PC-9 (cell line): ENCODE measurements around the gene GJC3.

Experiments used
- EZH2 ChIP-seq: fragments of 200-600 bp; sonication (generic); IDR thresholded peaks from 2 replicates; pipeline ENCODE4 v1.8.0; 2017; ENCODE audit warnings: antibody characterized with exemption, low read depth
- TF ChIP-seq, protein P1 (sequence below): fragments of 200-600 bp; sonication (generic); conservative IDR thresholded peaks from 2 replicates; pipeline ENCODE4 v1.6.1; 2017; ENCODE audit warnings: mixed run types, antibody characterized with exemption, mild to moderate bottlenecking, moderate library complexity

DNA sequence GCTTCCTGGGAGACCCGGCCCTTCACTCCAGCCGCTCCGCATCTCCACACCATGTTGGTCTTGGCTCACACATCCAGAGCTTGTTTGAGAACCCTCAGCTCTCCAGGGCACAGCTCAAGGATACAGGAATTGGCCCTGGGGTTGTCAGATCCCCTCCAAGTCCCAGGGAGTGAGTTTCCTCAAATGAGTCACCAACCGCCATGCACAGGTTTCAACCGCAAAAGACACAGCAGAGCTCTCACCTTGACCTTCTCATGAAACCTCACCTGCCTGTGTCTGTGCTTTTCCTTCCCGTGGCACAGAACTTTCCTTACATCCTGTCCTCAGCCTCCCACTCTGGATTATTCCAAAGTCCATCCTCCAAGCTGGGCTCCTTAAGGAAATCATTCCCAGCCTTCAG lies 25.8 kb upstream of the GJC3 start:
- TF ChIP-seq, protein P1, sequence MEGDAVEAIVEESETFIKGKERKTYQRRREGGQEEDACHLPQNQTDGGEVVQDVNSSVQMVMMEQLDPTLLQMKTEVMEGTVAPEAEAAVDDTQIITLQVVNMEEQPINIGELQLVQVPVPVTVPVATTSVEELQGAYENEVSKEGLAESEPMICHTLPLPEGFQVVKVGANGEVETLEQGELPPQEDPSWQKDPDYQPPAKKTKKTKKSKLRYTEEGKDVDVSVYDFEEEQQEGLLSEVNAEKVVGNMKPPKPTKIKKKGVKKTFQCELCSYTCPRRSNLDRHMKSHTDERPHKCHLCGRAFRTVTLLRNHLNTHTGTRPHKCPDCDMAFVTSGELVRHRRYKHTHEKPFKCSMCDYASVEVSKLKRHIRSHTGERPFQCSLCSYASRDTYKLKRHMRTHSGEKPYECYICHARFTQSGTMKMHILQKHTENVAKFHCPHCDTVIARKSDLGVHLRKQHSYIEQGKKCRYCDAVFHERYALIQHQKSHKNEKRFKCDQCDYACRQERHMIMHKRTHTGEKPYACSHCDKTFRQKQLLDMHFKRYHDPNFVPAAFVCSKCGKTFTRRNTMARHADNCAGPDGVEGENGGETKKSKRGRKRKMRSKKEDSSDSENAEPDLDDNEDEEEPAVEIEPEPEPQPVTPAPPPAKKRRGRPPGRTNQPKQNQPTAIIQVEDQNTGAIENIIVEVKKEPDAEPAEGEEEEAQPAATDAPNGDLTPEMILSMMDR, result no peak
- no peak for TF ChIP-seq EZH2
